HCT116 (cell line): ENCODE results near the gene PIWIL4. TPM values are rescaled to one million over a fixed set of nuclear protein-coding genes. Genes with fewer than 3 reads are reported as not detected.

Source experiments
- ATAC-seq: fragments of 200-7000 bp; cut with Tn5 transposase; 2 replicates; pipeline ENCODE4 v1.9.1; 2020; ENCODE audit warnings: mild to moderate bottlenecking, moderate library complexity
- BruUV-seq: library from RNA; stranded (reverse); fragments of 400-500 nt; replicated peaks from 2 replicates; lab custom pipeline; 2021; lab: Mats Ljungman, UMichigan
- CTCF ChIA-PET: fragments of 300-600 bp; sonication (Branson Sonifier 250); formaldehyde crosslinking; loops from one replicate; lab custom pipeline; 2021; ENCODE audit warnings: antibody characterized with exemption; lab: Charles Lee
- POLR2A ChIA-PET: fragments of 300-600, 350-600 bp; sonication (Branson Sonifier 250); formaldehyde crosslinking; loops from one replicate; lab custom pipeline; 2021; ENCODE audit warnings: antibody characterized with exemption; lab: Charles Lee
- RAD21 ChIA-PET, 2 experiments: fragments of 300-600 bp; sonication (Branson Sonifier 250); formaldehyde crosslinking; loops; one replicate each; lab custom pipeline; 2023; ENCODE audit warnings: low total read pairs in 2 of 2; ENCODE audit not compliant: uncharacterized antibody in 2 of 2, unreplicated experiment in 2 of 2, low non-redundant PET in 1 of 2; lab: Charles Lee
- DNase-seq: peaks from one replicate; pipeline ENCODE4 v3.0.0-alpha.2; 2010; ENCODE audit warnings: low read depth, low spot score
- H2AFZ ChIP-seq: fragments of 200-600 bp; shearing (Covaris generic), sonication (generic); 2 replicates; pipeline ENCODE4 v1.6.1; 2017; ENCODE audit warnings: low read depth, mixed run types, mixed read lengths, antibody characterized with exemption, low read length; ENCODE audit not compliant: poor library complexity, severe bottlenecking
- H3K27ac ChIP-seq: 2 replicates; pipeline ENCODE4 v1.5.1; 2012; ENCODE audit warnings: low read depth, low read length
- H3K27me3 ChIP-seq: fragments of 200-600 bp; sonication (generic); 2 replicates; pipeline ENCODE4 v1.6.1; 2016; ENCODE audit warnings: mixed run types, low read length, mixed read lengths; ENCODE audit not compliant: insufficient read depth
- H3K36me3 ChIP-seq, 2 experiments: fragments of 200-500 bp in 1 of 2; fragments of 200-600 bp in 1 of 2; sonication (Bioruptor generic) in 1 of 2; sonication (generic) in 1 of 2; 2 replicates each; pipeline versions ENCODE4 v1.5.1 to v1.6.1; 2014 to 2016; ENCODE audit warnings: low read length in 2 of 2, inconsistent platforms in 1 of 2, mixed read lengths in 1 of 2, mixed run types in 1 of 2; ENCODE audit not compliant: insufficient read depth in 2 of 2, control insufficient read depth in 1 of 2
- H3K4me1 ChIP-seq, 2 experiments: fragments of 200-600 bp in 1 of 2; sonication (generic) in 1 of 2; 2 replicates each; pipeline versions ENCODE4 v1.5.1 to v1.6.1; 2012 to 2017; ENCODE audit warnings: low read length in 2 of 2, inconsistent platforms in 1 of 2, mild to moderate bottlenecking in 1 of 2, mixed read lengths in 1 of 2, mixed run types in 1 of 2, moderate library complexity in 1 of 2; ENCODE audit not compliant: insufficient read depth in 2 of 2, control insufficient read depth in 1 of 2
- H3K4me2 ChIP-seq: fragments of 200-600 bp; sonication (generic); 2 replicates; pipeline ENCODE4 v1.6.1; 2017; ENCODE audit warnings: mixed run types, low read length, mixed read lengths
- H3K4me3 ChIP-seq, 2 experiments: fragments of 200-600 bp in 1 of 2; sonication (generic) in 1 of 2; replicated peaks in 1 of 2; 2 replicates each; pipeline ENCODE4 v1.5.1; 2011 to 2016; ENCODE audit warnings: low read length in 2 of 2, control low read depth in 1 of 2, low read depth in 1 of 2, mild to moderate bottlenecking in 1 of 2, mixed read lengths in 1 of 2, mixed run types in 1 of 2
- H3K79me2 ChIP-seq: fragments of 200-600 bp; sonication (generic); 2 replicates; pipeline ENCODE4 v1.6.1; 2017; ENCODE audit warnings: mild to moderate bottlenecking, mixed run types, low read length, moderate library complexity, mixed read lengths; ENCODE audit not compliant: insufficient read depth
- H3K9ac ChIP-seq: fragments of 200-600 bp; sonication (generic); 2 replicates; pipeline ENCODE4 v1.6.1; 2016; ENCODE audit warnings: low read length, mixed read lengths
- H3K9me2 ChIP-seq: fragments of 200-600 bp; sonication (generic), shearing (Covaris generic); 2 replicates; pipeline ENCODE4 v1.6.1; 2017; ENCODE audit warnings: mixed run types, mild to moderate bottlenecking, moderate library complexity; ENCODE audit not compliant: insufficient read depth
- H3K9me3 ChIP-seq, 2 experiments: fragments of 200-500 bp in 1 of 2; fragments of 200-600 bp in 1 of 2; sonication (Bioruptor generic) in 1 of 2; sonication (generic) in 1 of 2; 2 replicates each; pipeline ENCODE4 v1.6.1; 2014 to 2017; ENCODE audit warnings: low read length in 2 of 2, mixed read lengths in 2 of 2, inconsistent platforms in 1 of 2, low read depth in 1 of 2, mild to moderate bottlenecking in 1 of 2, mixed run types in 1 of 2, moderate library complexity in 1 of 2; ENCODE audit not compliant: control insufficient read depth in 1 of 2, insufficient read depth in 1 of 2
- H4K20me1 ChIP-seq: fragments of 200-600 bp; sonication (generic), shearing (Covaris generic); 2 replicates; pipeline ENCODE4 v1.6.1; 2017; ENCODE audit warnings: mixed run types, mild to moderate bottlenecking, moderate library complexity; ENCODE audit not compliant: insufficient read depth
- CBX3 ChIP-seq: IDR thresholded peaks from 2 replicates; pipeline ENCODE4 v1.6.1; 2012; ENCODE audit warnings: low read depth
- CEBPB ChIP-seq: IDR thresholded peaks from 2 replicates; pipeline ENCODE4 v1.6.1; 2012; ENCODE audit warnings: low read depth
- EGR1 ChIP-seq: IDR thresholded peaks from 2 replicates; pipeline ENCODE4 v1.6.1; 2012; ENCODE audit warnings: low read depth
- ELF1 ChIP-seq: IDR thresholded peaks from 2 replicates; pipeline ENCODE4 v1.6.1; 2012; ENCODE audit warnings: low read depth, borderline replicate concordance
- EZH2 ChIP-seq: fragments of 200-600 bp; sonication (generic); IDR thresholded peaks from 2 replicates; pipeline ENCODE4 v1.6.1; 2017; ENCODE audit warnings: antibody characterized with exemption, mixed run types
- EZH2phosphoT487 ChIP-seq: fragments of 200-600 bp; IDR thresholded peaks from 2 replicates; pipeline ENCODE4 v1.6.1; 2018; ENCODE audit warnings: antibody characterized with exemption, borderline replicate concordance
- FOSL1 ChIP-seq: IDR thresholded peaks from 2 replicates; pipeline ENCODE4 v1.6.1; 2012; ENCODE audit warnings: low read depth
- JUND ChIP-seq: IDR thresholded peaks from 2 replicates; pipeline ENCODE4 v1.6.1; 2012
- POLR2A ChIP-seq: IDR thresholded peaks from 2 replicates; pipeline ENCODE4 v1.7.0; 2011; ENCODE audit warnings: borderline replicate concordance; ENCODE audit not compliant: insufficient read depth, insufficient read length; ENCODE audit errors: extremely low read depth
- POLR2AphosphoS5 ChIP-seq: IDR thresholded peaks from 2 replicates; pipeline ENCODE4 v1.6.1; 2011; ENCODE audit warnings: mild to moderate bottlenecking, low read depth, low read length, moderate library complexity
- SIN3A ChIP-seq: IDR thresholded peaks from 2 replicates; pipeline ENCODE4 v1.6.1; 2012; ENCODE audit warnings: low read depth
- SP1 ChIP-seq: IDR thresholded peaks from 2 replicates; pipeline ENCODE4 v1.6.1; 2012; ENCODE audit warnings: low read depth
- TCF7L2 ChIP-seq: IDR thresholded peaks from 2 replicates; pipeline ENCODE4 v1.7.0; 2011; ENCODE audit warnings: borderline replicate concordance, inconsistent platforms; ENCODE audit not compliant: insufficient read depth, insufficient read length; ENCODE audit errors: extremely low read depth
- YY1 ChIP-seq: IDR thresholded peaks from 2 replicates; pipeline ENCODE4 v1.6.1; 2011; ENCODE audit warnings: low read length, low read depth, moderate library complexity, mild to moderate bottlenecking; ENCODE audit not compliant: insufficient replicate concordance; ENCODE audit errors: extremely low read depth
- ZFX ChIP-seq: fragments of 450-650 bp; IDR thresholded peaks from 2 replicates; pipeline ENCODE4 v1.6.1; 2017
- ZNF274 ChIP-seq: fragments of 200-500 bp; sonication (Bioruptor generic); IDR thresholded peaks from 2 replicates; pipeline ENCODE4 v1.6.1; 2014; ENCODE audit warnings: mild to moderate bottlenecking, low read depth, low read length, inconsistent platforms
- intact Hi-C: fragments of 100-400 bp; cut with micrococcal nuclease; formaldehyde crosslinking; loops from 2 replicates; pipeline ENCODE4 v1.10.0; 2022
- total RNA-seq: library from RNA; stranded (reverse); gene quantifications from one replicate; pipeline ENCODE4 v1.2.1, GENCODE V29; 2021; ENCODE audit not compliant: unreplicated experiment
- TF ChIP-seq, protein P1 (sequence below), 3 experiments: fragments of 200-600 bp in 1 of 3; sonication (generic) in 1 of 3; IDR thresholded peaks in 2 of 3; conservative IDR thresholded peaks in 1 of 3; 2 replicates each; pipeline ENCODE4 v1.5.1; 2012 to 2017; ENCODE audit warnings: low read depth in 2 of 3, low read length in 2 of 3, antibody characterized with exemption in 1 of 3, borderline replicate concordance in 1 of 3, control low read depth in 1 of 3, mild to moderate bottlenecking in 1 of 3, mixed read lengths in 1 of 3, mixed run types in 1 of 3, moderate library complexity in 1 of 3; ENCODE audit not compliant: insufficient read depth in 1 of 3
- TF ChIP-seq, protein P2 (sequence below): IDR thresholded peaks from 2 replicates; pipeline ENCODE4 v1.6.1; 2012
- TF ChIP-seq, protein P3 (sequence below): IDR thresholded peaks from 2 replicates; pipeline ENCODE4 v1.6.1; 2011; ENCODE audit warnings: mild to moderate bottlenecking, low read length, moderate library complexity; ENCODE audit not compliant: insufficient replicate concordance; ENCODE audit errors: extremely low read depth

Gene PIWIL4
- total RNA-seq, 1 experiment from 2014 or later = 0.34 TPM

DNA sequence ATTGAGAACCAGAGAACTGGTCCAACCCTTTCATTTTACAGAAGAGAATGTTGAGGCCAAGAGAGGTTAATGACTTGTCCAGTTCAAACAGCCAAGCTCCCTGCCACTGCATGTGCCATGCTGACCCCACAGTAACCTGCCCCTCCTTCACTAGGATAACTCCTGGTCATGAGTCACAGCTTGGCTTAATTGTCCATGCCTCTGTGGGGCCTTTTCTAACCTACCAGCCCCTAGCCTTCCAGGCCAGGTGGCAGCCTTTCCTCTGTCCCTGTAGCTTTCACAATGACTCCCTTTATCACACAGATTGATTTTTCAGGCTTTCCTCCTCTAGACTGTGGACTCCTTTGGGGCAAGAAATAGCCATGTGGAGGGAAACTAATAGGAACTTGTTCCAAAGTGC is 97.2 kb downstream of the PIWIL4 start:
- Histone ChIP-seq H3K4me1 (peaks cover 0 to 14% of the 10 kb centered on the region in 2 experiments; a peak in 2 of 4 replicates), H3K79me2 (no peaks in the 10 kb centered on the region), H3K4me2 (peak overlapping the region; percentile 34), H3K9me3 (no peaks in the 10 kb centered on the region), H2AFZ (no peak overlapping the region), H3K9me2 (no peaks in the 10 kb centered on the region), H3K27me3 (no peaks in the 10 kb centered on the region), H3K4me3 (no peak overlapping the region), H3K9ac (0 out of 2 replicates have a peak overlapping the region, but pooled peaks have one; percentile 21), H4K20me1 (no peaks in the 10 kb centered on the region), H3K36me3 (no peaks in the 10 kb centered on the region), H3K27ac (no peak overlapping the region)
- ATAC-seq (peak; percentile 78), DNase-seq (peak; percentile 18)
- ChIA-PET CTCF (no interaction called here), POLR2A (no interaction called here), RAD21 (interaction anchor here in 1 of 2 experiments (0.7 kb wide), 1 partner anchor 70 kb away, joined by 3 read pairs; no protein-coding TSS in a partner anchor)
- TF ChIP-seq YY1 (no peak), POLR2A (no peak), EZH2 (no peak), POLR2AphosphoS5 (no peak), SP1 (no peak), CEBPB (no peak), ELF1 (no peak), FOSL1 (no peak), ZNF274 (no peak), EGR1 (no peak), JUND (no peak), CBX3 (no peak), TCF7L2 (no peak), ZFX (no peak), EZH2phosphoT487 (no peak), SIN3A (no peak)
- TF ChIP-seq, protein P1, sequence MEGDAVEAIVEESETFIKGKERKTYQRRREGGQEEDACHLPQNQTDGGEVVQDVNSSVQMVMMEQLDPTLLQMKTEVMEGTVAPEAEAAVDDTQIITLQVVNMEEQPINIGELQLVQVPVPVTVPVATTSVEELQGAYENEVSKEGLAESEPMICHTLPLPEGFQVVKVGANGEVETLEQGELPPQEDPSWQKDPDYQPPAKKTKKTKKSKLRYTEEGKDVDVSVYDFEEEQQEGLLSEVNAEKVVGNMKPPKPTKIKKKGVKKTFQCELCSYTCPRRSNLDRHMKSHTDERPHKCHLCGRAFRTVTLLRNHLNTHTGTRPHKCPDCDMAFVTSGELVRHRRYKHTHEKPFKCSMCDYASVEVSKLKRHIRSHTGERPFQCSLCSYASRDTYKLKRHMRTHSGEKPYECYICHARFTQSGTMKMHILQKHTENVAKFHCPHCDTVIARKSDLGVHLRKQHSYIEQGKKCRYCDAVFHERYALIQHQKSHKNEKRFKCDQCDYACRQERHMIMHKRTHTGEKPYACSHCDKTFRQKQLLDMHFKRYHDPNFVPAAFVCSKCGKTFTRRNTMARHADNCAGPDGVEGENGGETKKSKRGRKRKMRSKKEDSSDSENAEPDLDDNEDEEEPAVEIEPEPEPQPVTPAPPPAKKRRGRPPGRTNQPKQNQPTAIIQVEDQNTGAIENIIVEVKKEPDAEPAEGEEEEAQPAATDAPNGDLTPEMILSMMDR (IDR thresholded peaks at IDR 0.05 in 2 of 3, conservative IDR thresholded peaks at IDR 0.05 in 1 of 3; ENCODE audit: borderline replicate concordance in 1 of 3, insufficient read depth in 1 of 3, low read depth in 2 of 3, low read length in 2 of 3) = no peak
- TF ChIP-seq, protein P2, sequence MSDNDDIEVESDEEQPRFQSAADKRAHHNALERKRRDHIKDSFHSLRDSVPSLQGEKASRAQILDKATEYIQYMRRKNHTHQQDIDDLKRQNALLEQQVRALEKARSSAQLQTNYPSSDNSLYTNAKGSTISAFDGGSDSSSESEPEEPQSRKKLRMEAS = no peak
- TF ChIP-seq, protein P3, sequence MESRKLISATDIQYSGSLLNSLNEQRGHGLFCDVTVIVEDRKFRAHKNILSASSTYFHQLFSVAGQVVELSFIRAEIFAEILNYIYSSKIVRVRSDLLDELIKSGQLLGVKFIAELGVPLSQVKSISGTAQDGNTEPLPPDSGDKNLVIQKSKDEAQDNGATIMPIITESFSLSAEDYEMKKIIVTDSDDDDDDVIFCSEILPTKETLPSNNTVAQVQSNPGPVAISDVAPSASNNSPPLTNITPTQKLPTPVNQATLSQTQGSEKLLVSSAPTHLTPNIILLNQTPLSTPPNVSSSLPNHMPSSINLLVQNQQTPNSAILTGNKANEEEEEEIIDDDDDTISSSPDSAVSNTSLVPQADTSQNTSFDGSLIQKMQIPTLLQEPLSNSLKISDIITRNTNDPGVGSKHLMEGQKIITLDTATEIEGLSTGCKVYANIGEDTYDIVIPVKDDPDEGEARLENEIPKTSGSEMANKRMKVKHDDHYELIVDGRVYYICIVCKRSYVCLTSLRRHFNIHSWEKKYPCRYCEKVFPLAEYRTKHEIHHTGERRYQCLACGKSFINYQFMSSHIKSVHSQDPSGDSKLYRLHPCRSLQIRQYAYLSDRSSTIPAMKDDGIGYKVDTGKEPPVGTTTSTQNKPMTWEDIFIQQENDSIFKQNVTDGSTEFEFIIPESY = no peak
- no TSS peak for BruUV-seq
- intact Hi-C loops = no loop called here
